Osteoblast (primary cell): Measurements from ENCODE around the gene TRAF3IP3. TPM values are rescaled to one million over a fixed set of nuclear protein-coding genes. Genes with fewer than 3 reads are reported as not detected.

Experiments
- DNase-seq: peaks from one replicate; pipeline ENCODE4 v3.0.0; 2011; ENCODE audit warnings: low spot score, mixed read lengths; ENCODE audit not compliant: insufficient read length; ENCODE audit errors: missing footprints
- H2AFZ ChIP-seq: 2 replicates; pipeline ENCODE4 v1.6.0; 2011; ENCODE audit warnings: mild to moderate bottlenecking, low read length
- H3K27ac ChIP-seq: 2 replicates; pipeline ENCODE4 v1.5.1; 2011; ENCODE audit warnings: mild to moderate bottlenecking, low read depth, low read length, moderate library complexity
- H3K27me3 ChIP-seq: 2 replicates; pipeline ENCODE4 v1.6.0; 2012; ENCODE audit warnings: mild to moderate bottlenecking, control low read depth, inconsistent platforms, low read length, moderate library complexity; ENCODE audit not compliant: insufficient read depth
- H3K36me3 ChIP-seq: 2 replicates; pipeline ENCODE4 v1.5.1; 2011; ENCODE audit warnings: mild to moderate bottlenecking, low read length, control low read depth, moderate library complexity; ENCODE audit not compliant: insufficient read depth
- H3K4me1 ChIP-seq: 2 replicates; pipeline ENCODE4 v1.5.1; 2011; ENCODE audit warnings: mild to moderate bottlenecking, low read length, control low read depth, moderate library complexity; ENCODE audit not compliant: insufficient read depth
- H3K4me2 ChIP-seq: 2 replicates; pipeline ENCODE4 v1.6.0; 2011; ENCODE audit warnings: mild to moderate bottlenecking, low read length; ENCODE audit not compliant: insufficient read depth
- H3K4me3 ChIP-seq: fragments of 200-600 bp; sonication (generic); 3 replicates; pipeline ENCODE4 v1.5.1; 2012; ENCODE audit warnings: mild to moderate bottlenecking, low read length, inconsistent platforms; ENCODE audit not compliant: insufficient read depth
- H3K79me2 ChIP-seq: 2 replicates; pipeline ENCODE4 v1.6.0; 2012; ENCODE audit warnings: mild to moderate bottlenecking, low read length, control low read depth, inconsistent platforms; ENCODE audit not compliant: insufficient read depth
- H3K9me3 ChIP-seq: 2 replicates; pipeline ENCODE4 v1.5.1; 2011; ENCODE audit warnings: low read depth, low read length, control low read depth
- H4K20me1 ChIP-seq: 2 replicates; pipeline ENCODE4 v1.6.0; 2012; ENCODE audit warnings: mild to moderate bottlenecking, low read length, control low read depth; ENCODE audit not compliant: insufficient read depth
- total RNA-seq: library from RNA; depleted of rRNA; stranded (reverse); fragments of >200 nt; gene quantifications from 2 replicates; pipeline ENCODE4 v1.2.3, GENCODE V29; 2012
- TF ChIP-seq, protein P1 (sequence below): IDR thresholded peaks from 2 replicates; pipeline ENCODE4 v1.5.1; 2011; ENCODE audit warnings: mild to moderate bottlenecking, low read depth, low read length, moderate library complexity; ENCODE audit errors: extremely low read depth

The TRAF3IP3 gene
- total RNA-seq, 1 donor, result not detected

DNA sequence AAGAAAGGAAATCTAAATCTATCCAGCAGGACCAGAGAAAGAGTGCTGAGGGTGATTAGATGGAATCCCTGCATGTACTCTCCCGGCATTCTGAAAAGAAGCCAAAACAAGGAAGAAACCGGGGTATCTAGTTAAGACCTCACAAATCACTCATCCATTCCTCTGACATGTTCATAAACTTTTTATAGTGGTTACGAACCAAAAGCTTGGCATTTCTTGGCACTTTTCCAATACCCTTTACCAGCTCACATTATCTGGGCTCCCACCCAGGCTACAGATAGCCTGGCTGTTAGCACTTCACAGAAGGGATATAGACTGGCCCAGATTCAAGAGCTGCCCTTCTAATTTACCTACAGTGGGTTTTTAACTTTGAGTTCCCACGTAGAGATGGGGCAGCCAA is 30.3 kb downstream of the TRAF3IP3 start:
- no peak overlapping the region for H2AFZ ChIP-seq
- H3K4me3 ChIP-seq, result no peak overlapping the region
- peaks cover 17% of the 10 kb centered on the region for H3K27me3 ChIP-seq
- H3K4me2 ChIP-seq, result no peak overlapping the region
- DNase-seq, result no peak
- H4K20me1 ChIP-seq, result no peaks in the 10 kb centered on the region
- H3K36me3 ChIP-seq, result no peaks in the 10 kb centered on the region
- H3K79me2 ChIP-seq, result peaks cover 14% of the 10 kb centered on the region
- H3K9me3 ChIP-seq, result no peaks in the 10 kb centered on the region
- peaks cover 18% of the 10 kb centered on the region for H3K4me1 ChIP-seq
- TF ChIP-seq, protein P1, sequence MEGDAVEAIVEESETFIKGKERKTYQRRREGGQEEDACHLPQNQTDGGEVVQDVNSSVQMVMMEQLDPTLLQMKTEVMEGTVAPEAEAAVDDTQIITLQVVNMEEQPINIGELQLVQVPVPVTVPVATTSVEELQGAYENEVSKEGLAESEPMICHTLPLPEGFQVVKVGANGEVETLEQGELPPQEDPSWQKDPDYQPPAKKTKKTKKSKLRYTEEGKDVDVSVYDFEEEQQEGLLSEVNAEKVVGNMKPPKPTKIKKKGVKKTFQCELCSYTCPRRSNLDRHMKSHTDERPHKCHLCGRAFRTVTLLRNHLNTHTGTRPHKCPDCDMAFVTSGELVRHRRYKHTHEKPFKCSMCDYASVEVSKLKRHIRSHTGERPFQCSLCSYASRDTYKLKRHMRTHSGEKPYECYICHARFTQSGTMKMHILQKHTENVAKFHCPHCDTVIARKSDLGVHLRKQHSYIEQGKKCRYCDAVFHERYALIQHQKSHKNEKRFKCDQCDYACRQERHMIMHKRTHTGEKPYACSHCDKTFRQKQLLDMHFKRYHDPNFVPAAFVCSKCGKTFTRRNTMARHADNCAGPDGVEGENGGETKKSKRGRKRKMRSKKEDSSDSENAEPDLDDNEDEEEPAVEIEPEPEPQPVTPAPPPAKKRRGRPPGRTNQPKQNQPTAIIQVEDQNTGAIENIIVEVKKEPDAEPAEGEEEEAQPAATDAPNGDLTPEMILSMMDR, result no peak
- no peak overlapping the region for H3K27ac ChIP-seq

DNA sequence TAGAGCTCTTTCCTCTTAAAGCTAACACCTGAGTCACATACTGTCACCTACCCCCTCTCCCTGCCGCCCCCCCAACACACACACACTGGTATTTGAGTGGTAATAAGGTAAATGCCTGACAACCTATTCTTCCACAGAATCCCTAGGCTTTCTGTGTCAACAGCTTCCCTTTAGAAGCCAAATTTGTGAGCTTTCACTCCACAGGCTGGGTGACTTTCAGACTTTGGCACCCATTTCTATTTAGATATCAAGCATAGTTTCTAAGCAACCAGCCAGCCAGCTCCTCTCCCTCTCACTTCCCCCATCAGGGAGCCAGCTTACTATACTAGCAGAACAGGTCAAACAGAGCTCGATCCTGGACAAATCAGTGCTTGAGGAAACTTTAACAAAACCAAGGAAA is 31.7 kb downstream of the TRAF3IP3 start:
- H3K79me2 ChIP-seq, result peaks cover 14% of the 10 kb centered on the region
- H2AFZ ChIP-seq, result no peak overlapping the region
- no peaks in the 10 kb centered on the region for H3K9me3 ChIP-seq
- no peak overlapping the region for H3K27ac ChIP-seq
- H3K4me1 ChIP-seq, result peaks cover 18% of the 10 kb centered on the region
- TF ChIP-seq, protein P1, result no peak
- peaks cover 18% of the 10 kb centered on the region for H3K27me3 ChIP-seq
- H4K20me1 ChIP-seq, result no peaks in the 10 kb centered on the region
- no peak overlapping the region for H3K4me3 ChIP-seq
- DNase-seq, result no peak
- H3K36me3 ChIP-seq, result no peaks in the 10 kb centered on the region
- H3K4me2 ChIP-seq, result no peak overlapping the region

DNA sequence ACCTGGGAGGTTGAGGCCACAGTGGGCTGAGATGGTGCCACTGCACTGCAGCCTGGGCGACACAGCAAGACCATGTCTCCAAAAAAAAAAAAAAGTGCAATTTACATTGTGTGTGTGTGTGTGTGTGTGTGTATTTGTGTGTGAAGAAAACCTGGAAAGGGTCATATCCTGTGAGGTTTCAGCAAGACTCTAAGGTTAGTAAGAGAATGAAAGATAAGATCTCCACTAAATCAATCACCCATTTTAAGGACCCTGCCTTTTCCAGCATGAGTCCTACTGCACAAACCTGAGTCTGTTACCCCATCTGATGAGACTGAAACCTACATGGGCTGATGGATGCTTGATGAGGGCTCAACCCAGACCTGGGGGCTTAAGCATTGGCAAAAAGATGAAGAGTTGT is 33.4 kb downstream of the TRAF3IP3 start:
- H3K36me3 ChIP-seq, result no peaks in the 10 kb centered on the region
- H3K27ac ChIP-seq, result no peak overlapping the region
- H3K79me2 ChIP-seq, result peaks cover under 1% of the 10 kb centered on the region

DNA sequence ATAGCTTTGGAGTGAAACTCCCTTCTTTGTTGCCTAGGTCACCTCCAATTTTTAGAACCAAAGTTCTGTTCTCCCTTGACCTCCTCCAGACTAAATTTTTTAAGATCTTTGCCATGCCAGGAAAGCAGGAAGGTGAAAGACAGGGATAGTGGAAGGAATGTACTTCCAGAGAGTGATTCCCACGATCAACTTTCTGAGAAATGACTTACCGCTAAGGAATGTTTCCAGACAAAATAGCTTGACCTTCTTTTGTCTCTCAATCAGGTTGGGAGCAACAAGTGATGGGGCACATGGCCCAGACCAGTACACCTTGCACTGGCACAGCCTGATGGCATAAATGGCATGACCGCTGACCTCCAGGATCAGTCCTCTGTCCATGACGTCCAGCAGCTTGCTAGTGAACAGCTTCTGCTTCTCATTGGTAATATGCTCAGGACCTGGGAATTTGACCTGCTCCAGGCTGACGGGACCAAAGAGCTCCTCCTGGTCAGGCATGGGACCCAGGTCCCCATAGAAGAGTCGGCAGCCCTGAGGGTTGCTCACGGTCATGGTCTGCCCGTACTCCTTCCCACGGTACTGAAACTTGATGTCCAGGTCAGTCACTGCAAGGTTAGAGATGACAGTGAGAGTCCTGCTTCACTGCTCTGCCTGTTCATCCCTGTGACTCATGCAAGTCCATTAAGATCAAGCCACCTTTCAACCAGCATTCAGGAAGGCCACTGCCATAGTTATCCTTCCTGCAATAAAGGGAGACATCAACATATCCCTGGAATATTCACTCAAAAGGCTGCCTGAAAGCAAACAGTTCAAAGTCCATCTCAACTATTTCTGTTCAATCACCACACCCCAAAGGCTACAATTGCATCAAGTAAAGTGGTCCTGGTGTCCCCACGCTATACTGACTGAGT is 34.7 kb downstream of the TRAF3IP3 start:
- H3K27ac ChIP-seq, result no peak overlapping the region
- H3K27me3 ChIP-seq, result peaks cover 23% of the 10 kb centered on the region
- no peak for DNase-seq
- H3K4me3 ChIP-seq, result no peak overlapping the region
- no peak overlapping the region for H2AFZ ChIP-seq
- H3K79me2 ChIP-seq, result no peaks in the 10 kb centered on the region
- H3K36me3 ChIP-seq, result no peaks in the 10 kb centered on the region
- no peak overlapping the region for H3K4me2 ChIP-seq
- no peaks in the 10 kb centered on the region for H3K9me3 ChIP-seq
- H4K20me1 ChIP-seq, result no peaks in the 10 kb centered on the region
- H3K4me1 ChIP-seq, result peaks cover 2% of the 10 kb centered on the region
- TF ChIP-seq, protein P1, result no peak

More for the DNA sequence above, 33.4 kb downstream of the TRAF3IP3 start:
- no peaks in the 10 kb centered on the region for H3K9me3 ChIP-seq
- DNase-seq, result no peak
- TF ChIP-seq, protein P1, result no peak
- H3K4me1 ChIP-seq, result peaks cover 7% of the 10 kb centered on the region
- no peak overlapping the region for H3K4me2 ChIP-seq
- H3K4me3 ChIP-seq, result no peak overlapping the region
- H3K27me3 ChIP-seq, result peaks cover 23% of the 10 kb centered on the region
- no peak overlapping the region for H2AFZ ChIP-seq
- H4K20me1 ChIP-seq, result no peaks in the 10 kb centered on the region
